Psoas muscle (tissue), 8 donors: ENCODE data around the gene MAPK11. TPM values are rescaled to one million over a fixed set of nuclear protein-coding genes. Genes with fewer than 3 reads are reported as not detected.

Source experiments
- ATAC-seq, 4 donors: fragments of 200-7000 bp; cut with Tn5 transposase; one replicate each; pipeline ENCODE4 v1.9.1; 2020; ENCODE audit warnings: moderate library complexity in 3 of 4, mild to moderate bottlenecking in 2 of 4
- DNase-seq, 2 donors: peaks; one replicate each; pipeline ENCODE4 v3.0.0-alpha.2; 2020
- H3K27ac ChIP-seq: fragments of 200-600 bp; one replicate; pipeline ENCODE4 v1.8.0; 2022
- H3K27me3 ChIP-seq, 3 donors: fragments of 200-600 bp in 1 of 3; one replicate each; pipeline versions ENCODE4 v1.6.1 to v1.8.0; 2013 to 2022; ENCODE audit warnings: low read length in 2 of 3, mild to moderate bottlenecking in 2 of 3, moderate library complexity in 1 of 3; ENCODE audit not compliant: insufficient read depth in 3 of 3
- H3K36me3 ChIP-seq, 2 donors: fragments of 200-600 bp in 1 of 2; one replicate each; pipeline versions ENCODE4 v1.6.1 to v1.8.0; 2013 to 2022; ENCODE audit warnings: low read depth in 1 of 2, mild to moderate bottlenecking in 1 of 2, moderate library complexity in 1 of 2; ENCODE audit not compliant: insufficient read depth in 1 of 2
- H3K4me1 ChIP-seq: fragments of 200-600 bp; one replicate; pipeline ENCODE4 v1.8.0; 2022
- H3K4me3 ChIP-seq: fragments of 200-600 bp; one replicate; pipeline ENCODE4 v1.8.0; 2022; ENCODE audit warnings: mild to moderate bottlenecking
- H3K9me3 ChIP-seq: fragments of 200-600 bp; one replicate; pipeline ENCODE4 v1.8.0; 2022
- CTCF ChIP-seq: fragments of 200-600 bp; IDR thresholded peaks from one replicate; pipeline ENCODE4 v1.8.0; 2022; ENCODE audit warnings: antibody characterized with exemption
- WGBS, 3 donors: extraction: QIAGEN DNeasy Blood & Tissue Kit; methylation state at CpG; one replicate each; pipeline versions ENCODE4 v1.1.6 to v1.1.7; 2013; 5-methylcytosine and 5-hydroxymethylcytosine counted together
- intact Hi-C, 2 donors: fragments of 100-400 bp; cut with DNase I; formaldehyde crosslinking; loops; one replicate each; pipeline versions ENCODE4 v1.11.0 to v1.14.2; 2022
- polyA plus RNA-seq, 3 donors: library from polyadenylated mRNA; stranded (reverse); fragments of 200-250 nt; gene quantifications; one replicate each; pipeline ENCODE4 v1.2.3, GENCODE V29; 2013
- total RNA-seq, 4 donors: library from RNA; stranded (reverse); fragmentation: NEBNext Ultra II Directional in 2 of 4; extraction: Animal tissue kit (Norgen Biotek cat#: 25700) in 2 of 4; gene quantifications; one replicate each; pipeline versions ENCODE4 v1.2.1 to v1.2.4, GENCODE V29; 2021 to 2023
- donor health status: healthy with polysubstance abuse.
- donor health status: DM: no; HTN: no; CAD: no; lungs with moderate emphysema.
- donor health status: Bipolar disorder and iron deficiency.
- donor health status: healthy.
- donor health status: DM: yes; HTN: yes; CAD: no.
- donor health status: DM: no; HTN: no; CAD: no.
- donor health status: DM: no; HTN: no; CAD: no.
- donor health status: DM: yes; HTN: yes; CAD: no.

The MAPK11 gene
- total and polyA plus RNA-seq, 7 donors, result 1.7 to 6.3 (median 4.8) TPM

DNA sequence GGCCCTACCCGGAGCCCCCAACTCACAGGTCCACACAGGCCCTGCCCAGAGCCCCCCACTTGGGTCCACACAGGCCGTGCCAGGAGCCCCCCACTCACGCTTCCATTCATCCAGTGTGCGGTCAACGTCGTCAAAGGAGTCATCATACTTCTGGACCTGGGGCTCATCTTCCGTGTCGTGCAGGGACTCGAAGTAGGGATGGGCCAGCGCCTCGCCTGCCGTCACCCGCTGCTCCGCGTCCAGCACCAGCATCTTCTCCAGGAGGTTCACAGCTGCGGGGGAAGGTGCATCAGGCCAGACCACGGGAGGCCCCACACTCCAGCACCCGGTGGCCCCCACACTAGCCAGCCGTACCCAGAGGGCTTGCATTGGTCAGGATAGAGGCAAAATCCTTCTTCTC, 15.1 kb downstream of the MAPK11 start:
- Histone ChIP-seq H3K36me3 (peaks cover 0 to 37% of the 10 kb centered on the region in 2 donors), H3K27ac (no peak overlapping the region), H3K27me3 (no peaks in the 10 kb centered on the region), H3K4me3 (no peak overlapping the region), H3K4me1 (peaks cover 40% of the 10 kb centered on the region), H3K9me3 (no peaks in the 10 kb centered on the region)
- WGBS, 3 donors, result 82 to 90% (median 87%) methylated on average over 19 of the region's 19 CpGs
- TF ChIP-seq CTCF, result no peak
- DNase-seq (no peak), ATAC-seq (no peak)
- intact Hi-C loops, result loop anchor here in 1 of 2 donors (10.0 kb wide), 1 partner anchor 250 kb away; the partner anchor contains the start of genes LMF2 and NCAPH2

GRCh38 chr22:50253941-50254340, 16.2 kb downstream of the MAPK11 start:
- WGBS, 3 donors, result 56 to 73% (median 57%) methylated on average over 8 of the region's 8 CpGs
- Histone ChIP-seq H3K4me3 (no peak overlapping the region), H3K36me3 (peaks cover 0 to 45% of the 10 kb centered on the region in 2 donors), H3K9me3 (no peaks in the 10 kb centered on the region), H3K27ac (no peak overlapping the region), H3K4me1 (peaks cover 40% of the 10 kb centered on the region), H3K27me3 (no peaks in the 10 kb centered on the region)
- no peak for TF ChIP-seq CTCF
- intact Hi-C loops, result loop anchor here (5.0 to 10.0 kb wide), 3 partner anchors 73 to 251 kb away; partner anchors contain the start of genes DENND6B (in 1 of the 2), LMF2 (in 1 of the 2), NCAPH2 (in 1 of the 2) and PPP6R2 (in 1 of the 2)
- no peak for ATAC-seq
- no peak for DNase-seq

GRCh38 chr22:50253046-50253915, 16.9 kb downstream of the MAPK11 start:
- no peak for TF ChIP-seq CTCF
- H3K4me1 ChIP-seq, result peaks cover 37% of the 10 kb centered on the region
- DNase-seq, result no peak
- H3K9me3 ChIP-seq, result no peaks in the 10 kb centered on the region
- ATAC-seq, result no peak
- no peak overlapping the region for H3K4me3 ChIP-seq
- 75 to 85% (median 75%) methylated on average over 22 of the region's 22 CpGs for WGBS, 3 donors
- intact Hi-C loops, result loop anchor here (5.0 to 10.0 kb wide), 3 partner anchors 74 to 252 kb away; partner anchors contain the start of genes DENND6B (in 1 of the 2), LMF2 (in 1 of the 2), NCAPH2 (in 1 of the 2) and PPP6R2 (in 1 of the 2)
- H3K36me3 ChIP-seq, result peaks cover 0 to 49% of the 10 kb centered on the region in 2 donors
- no peaks in the 10 kb centered on the region for H3K27me3 ChIP-seq
- H3K27ac ChIP-seq, result no peak overlapping the region

GRCh38 chr22:50252082-50253045, 17.8 kb downstream of the MAPK11 start:
- H3K9me3 ChIP-seq, result no peaks in the 10 kb centered on the region
- no peak overlapping the region for H3K4me3 ChIP-seq
- peaks cover 0 to 58% of the 10 kb centered on the region in 2 donors for H3K36me3 ChIP-seq
- DNase-seq, result peak; percentile 76 to 87
- intact Hi-C loops, result loop anchor here (5.0 to 10.0 kb wide), 3 partner anchors 75 to 252 kb away; partner anchors contain the start of genes DENND6B (in 1 of the 2), LMF2 (in 1 of the 2), NCAPH2 (in 1 of the 2) and PPP6R2 (in 1 of the 2)
- peak; percentile 67 for TF ChIP-seq CTCF
- no peaks in the 10 kb centered on the region for H3K27me3 ChIP-seq
- H3K4me1 ChIP-seq, result peaks cover 29% of the 10 kb centered on the region
- 41 to 51% (median 44%) methylated on average over 25 of the region's 25 CpGs for WGBS, 3 donors
- H3K27ac ChIP-seq, result peak overlapping the region; percentile 63
- peak; percentile 69 to 73 (median 72) for ATAC-seq
